Measurements from ENCODE around the gene RGS12. TPM values are rescaled to one million over a fixed set of nuclear protein-coding genes. Genes with fewer than 3 reads are reported as not detected.

Gene RGS12
- total and polyA plus RNA-seq, 2 donors (not counting 1 experiment from before 2014, with no cell fraction given): 3.5 to 13.9 TPM

DNA sequence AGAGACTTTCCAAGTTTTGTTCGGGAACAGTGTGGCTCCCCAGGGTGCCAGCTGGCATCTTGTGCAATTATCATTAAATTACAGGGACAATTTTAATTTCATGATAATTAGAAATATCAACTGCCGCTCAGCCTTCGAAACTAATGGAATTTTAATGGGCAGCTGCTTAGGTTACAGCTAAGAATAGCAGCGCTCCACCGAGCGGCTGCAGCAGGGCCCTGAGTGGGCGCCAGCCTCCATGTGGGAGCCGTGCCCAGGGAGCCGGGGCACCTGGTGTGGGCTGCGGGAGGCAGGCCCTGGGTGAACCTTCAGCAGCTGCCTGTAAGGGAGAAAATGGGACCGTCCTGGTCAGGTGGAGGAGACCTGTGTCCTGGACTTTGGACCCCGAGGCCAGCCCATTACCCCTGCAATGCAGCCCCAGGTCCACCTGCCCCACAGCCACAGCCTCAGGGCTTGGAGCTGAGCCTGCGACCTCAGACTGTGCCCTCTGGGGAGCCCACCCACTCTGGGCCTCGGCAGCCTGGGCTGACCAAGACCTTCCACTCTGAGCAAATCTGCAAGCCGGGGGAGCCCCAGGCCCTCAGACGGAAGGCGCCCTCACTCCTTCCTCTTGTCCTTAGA is 22.7 kb upstream of the RGS12 start:
- Histone ChIP-seq H3K79me2 (ENCODE audit: control insufficient read depth, insufficient read depth, low read length) (no peaks in the 10 kb centered on the region), H3K4me2 (replicated peaks; ENCODE audit: low read depth, low read length, poor library complexity, severe bottlenecking) (no peak overlapping the region), H3K27me3 (replicated peaks in 1 of 4; ENCODE audit: control extremely low read depth in 1 of 4, control insufficient read depth in 3 of 4, insufficient read depth in 4 of 4, low read length in 3 of 4) (no peaks in the 10 kb centered on the region), H3K4me1 (ENCODE audit: control insufficient read depth in 2 of 2, insufficient read depth in 2 of 2, low read length in 2 of 2) (no peaks in the 10 kb centered on the region), H3K27ac (ENCODE audit: low read length in 2 of 2) (no peak overlapping the region), H3K9me3 (ENCODE audit: control extremely low read depth in 1 of 3, control insufficient read depth in 2 of 3, insufficient read depth in 1 of 3, low read length in 2 of 3) (peaks cover 0 to 12% (median 1%) of the 10 kb centered on the region in 3 donors), H3K9ac (ENCODE audit: low read length) (no peak overlapping the region), H2AFZ (ENCODE audit: insufficient read depth, low read depth, low read length, poor library complexity, severe bottlenecking) (no peak overlapping the region), H4K20me1 (ENCODE audit: control insufficient read depth, insufficient read depth, low read length, poor library complexity, severe bottlenecking) (no peaks in the 10 kb centered on the region), H3K36me3 (replicated peaks in 1 of 2; ENCODE audit: control extremely low read depth in 1 of 2, control insufficient read depth in 1 of 2, extremely low read depth in 1 of 2, insufficient read depth in 2 of 2, low read length in 1 of 2) (no peaks in the 10 kb centered on the region), H3K4me3 (ENCODE audit: control extremely low read depth in 1 of 5, extremely low read depth in 1 of 5, insufficient read depth in 1 of 5, low read depth in 2 of 5, low read length in 4 of 5) (no peak overlapping the region)
- CTCF ChIA-PET: no interaction called here
- ATAC-seq (ENCODE audit: low read depth) (no peak), DNase-seq (peak; percentile 2)
- Mint-ChIP-seq H3K27ac (no peak overlapping the region), H3K4me3 (no peak overlapping the region), H3K4me1 (peaks cover 10% of the 10 kb centered on the region), H3K9me3 (ENCODE audit: insufficient read depth) (no peaks in the 10 kb centered on the region), H3K27me3 (no peaks in the 10 kb centered on the region)
- intact Hi-C loops (cut with micrococcal nuclease): no loop called here
- POLR2A ChIA-PET: interaction anchor here (0.7 kb wide), 1 partner anchor 512 kb away, joined by 4 read pairs; no protein-coding TSS in a partner anchor
- no peak for TF ChIP-seq EZH2 (IDR thresholded peaks at IDR 0.05; ENCODE audit: borderline replicate concordance, insufficient read depth, low read depth, low read length, poor library complexity, severe bottlenecking)
- TF ChIP-seq, protein P1, sequence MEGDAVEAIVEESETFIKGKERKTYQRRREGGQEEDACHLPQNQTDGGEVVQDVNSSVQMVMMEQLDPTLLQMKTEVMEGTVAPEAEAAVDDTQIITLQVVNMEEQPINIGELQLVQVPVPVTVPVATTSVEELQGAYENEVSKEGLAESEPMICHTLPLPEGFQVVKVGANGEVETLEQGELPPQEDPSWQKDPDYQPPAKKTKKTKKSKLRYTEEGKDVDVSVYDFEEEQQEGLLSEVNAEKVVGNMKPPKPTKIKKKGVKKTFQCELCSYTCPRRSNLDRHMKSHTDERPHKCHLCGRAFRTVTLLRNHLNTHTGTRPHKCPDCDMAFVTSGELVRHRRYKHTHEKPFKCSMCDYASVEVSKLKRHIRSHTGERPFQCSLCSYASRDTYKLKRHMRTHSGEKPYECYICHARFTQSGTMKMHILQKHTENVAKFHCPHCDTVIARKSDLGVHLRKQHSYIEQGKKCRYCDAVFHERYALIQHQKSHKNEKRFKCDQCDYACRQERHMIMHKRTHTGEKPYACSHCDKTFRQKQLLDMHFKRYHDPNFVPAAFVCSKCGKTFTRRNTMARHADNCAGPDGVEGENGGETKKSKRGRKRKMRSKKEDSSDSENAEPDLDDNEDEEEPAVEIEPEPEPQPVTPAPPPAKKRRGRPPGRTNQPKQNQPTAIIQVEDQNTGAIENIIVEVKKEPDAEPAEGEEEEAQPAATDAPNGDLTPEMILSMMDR (IDR thresholded peaks at IDR 0.05): no peak
- 92% methylated on average over 10 of the region's 17 CpGs for WGBS (ENCODE audit: insufficient coverage)

DNA sequence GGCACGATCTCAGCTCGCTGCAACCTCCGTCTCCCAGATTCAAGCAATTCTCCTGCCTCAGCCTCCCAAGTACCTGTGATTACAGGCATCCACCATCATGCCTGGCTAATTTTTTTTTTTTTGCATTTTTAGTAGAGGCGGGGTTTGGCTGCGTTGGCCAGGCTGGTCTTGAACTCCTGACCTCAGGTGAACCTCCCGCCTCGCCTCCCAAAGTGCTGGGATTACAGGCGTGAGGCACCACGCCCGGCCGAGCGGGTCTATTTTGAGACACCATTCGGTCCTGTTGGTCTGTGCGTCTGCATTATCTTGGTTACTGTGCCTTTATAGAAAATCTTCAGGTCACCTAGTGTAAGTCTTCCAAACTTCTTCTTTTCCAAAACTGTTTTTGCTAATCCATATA is 21.7 kb upstream of the RGS12 start:
- Histone ChIP-seq H3K27ac (ENCODE audit: low read length in 2 of 2) (no peak overlapping the region), H3K9ac (ENCODE audit: low read length) (no peak overlapping the region), H3K36me3 (replicated peaks in 1 of 2; ENCODE audit: control extremely low read depth in 1 of 2, control insufficient read depth in 1 of 2, extremely low read depth in 1 of 2, insufficient read depth in 2 of 2, low read length in 1 of 2) (no peaks in the 10 kb centered on the region), H3K4me2 (replicated peaks; ENCODE audit: low read depth, low read length, poor library complexity, severe bottlenecking) (no peak overlapping the region), H3K9me3 (ENCODE audit: control extremely low read depth in 1 of 3, control insufficient read depth in 2 of 3, insufficient read depth in 1 of 3, low read length in 2 of 3) (peaks cover 0 to 12% (median 1%) of the 10 kb centered on the region in 3 donors), H3K79me2 (ENCODE audit: control insufficient read depth, insufficient read depth, low read length) (no peaks in the 10 kb centered on the region), H4K20me1 (ENCODE audit: control insufficient read depth, insufficient read depth, low read length, poor library complexity, severe bottlenecking) (no peaks in the 10 kb centered on the region), H2AFZ (ENCODE audit: insufficient read depth, low read depth, low read length, poor library complexity, severe bottlenecking) (no peak overlapping the region), H3K4me1 (ENCODE audit: control insufficient read depth in 2 of 2, insufficient read depth in 2 of 2, low read length in 2 of 2) (no peaks in the 10 kb centered on the region), H3K27me3 (replicated peaks in 1 of 4; ENCODE audit: control extremely low read depth in 1 of 4, control insufficient read depth in 3 of 4, insufficient read depth in 4 of 4, low read length in 3 of 4) (no peaks in the 10 kb centered on the region), H3K4me3 (ENCODE audit: control extremely low read depth in 1 of 5, extremely low read depth in 1 of 5, insufficient read depth in 1 of 5, low read depth in 2 of 5, low read length in 4 of 5) (no peak overlapping the region)
- intact Hi-C loops (cut with micrococcal nuclease): no loop called here
- DNase-seq (no peak), ATAC-seq (ENCODE audit: low read depth) (no peak)
- Mint-ChIP-seq H3K4me1 (peaks cover 10% of the 10 kb centered on the region), H3K27ac (no peak overlapping the region), H3K4me3 (no peak overlapping the region), H3K9me3 (ENCODE audit: insufficient read depth) (no peaks in the 10 kb centered on the region), H3K27me3 (no peaks in the 10 kb centered on the region)
- TF ChIP-seq EZH2 (IDR thresholded peaks at IDR 0.05; ENCODE audit: borderline replicate concordance, insufficient read depth, low read depth, low read length, poor library complexity, severe bottlenecking): no peak
- TF ChIP-seq, protein P1 (IDR thresholded peaks at IDR 0.05): no peak
- WGBS (ENCODE audit: insufficient coverage): 87% methylated on average over 6 of the region's 14 CpGs
- ChIA-PET POLR2A (no interaction called here), CTCF (interaction anchor here (0.8 kb wide), 1 partner anchor 9 kb away, joined by 3 read pairs; no protein-coding TSS in a partner anchor)

All from B cell (primary cell).